ENCODE measurements around the gene ARF1.

The ARF1 gene

DNA sequence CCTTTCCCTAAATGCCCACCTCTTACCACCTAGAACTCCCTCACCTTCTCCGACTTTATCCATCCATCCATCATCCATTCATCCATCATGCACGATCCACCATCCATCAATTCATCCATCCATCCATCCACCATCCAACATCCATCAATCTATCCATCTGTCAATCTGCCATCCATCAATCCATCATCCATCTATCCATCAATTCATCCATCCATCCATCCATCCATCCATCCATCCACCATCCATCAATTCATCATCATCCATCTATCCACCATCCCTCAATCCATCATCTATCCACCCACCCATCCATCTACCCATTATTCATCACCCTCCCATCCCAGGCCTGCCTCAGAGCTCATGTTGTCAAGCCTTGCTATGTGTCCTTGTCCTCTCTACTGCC lies 41.2 kb upstream of the ARF1 start:
- H3K27me3 ChIP-seq (ENCODE audit: control insufficient read depth, insufficient read depth, low read length), result peaks cover 83% of the 10 kb centered on the region
- no peak overlapping the region for H3K9ac ChIP-seq (ENCODE audit: low read depth, low read length)

DNA sequence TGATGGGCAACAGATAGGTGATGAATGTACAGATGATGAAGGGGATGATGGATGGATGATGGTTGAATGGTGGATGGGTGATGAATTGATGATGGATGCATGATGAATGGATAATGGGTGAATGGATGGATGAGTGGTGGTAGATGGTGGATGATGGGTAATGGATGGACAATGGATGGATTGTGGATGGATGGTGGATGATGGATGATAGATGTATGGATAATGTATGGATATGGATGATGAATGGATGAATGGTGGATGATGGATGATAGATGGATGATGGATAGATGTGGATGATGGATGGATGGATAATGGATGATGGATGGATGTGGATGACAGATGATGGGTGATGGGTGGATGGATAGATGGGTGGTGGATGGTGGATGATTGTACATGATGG lies 40.0 kb upstream of the ARF1 start:
- peaks cover 71% of the 10 kb centered on the region for H3K27me3 ChIP-seq (ENCODE audit: control insufficient read depth, insufficient read depth, low read length)
- H3K4me3 ChIP-seq (ENCODE audit: low read depth, low read length), result no peak overlapping the region
- H3K36me3 ChIP-seq (ENCODE audit: control insufficient read depth, insufficient read depth, low read length), result no peaks in the 10 kb centered on the region
- H3K27ac ChIP-seq (ENCODE audit: low read depth, low read length), result no peak overlapping the region
- no peaks in the 10 kb centered on the region for H3K9me3 ChIP-seq (ENCODE audit: control insufficient read depth, insufficient read depth, low read length)
- H3K9ac ChIP-seq (ENCODE audit: low read depth, low read length), result no peak overlapping the region
- peaks cover 3% of the 10 kb centered on the region; the same call in 1 of the 2 replicates for H3K4me1 ChIP-seq (ENCODE audit: control insufficient read depth, insufficient read depth, low read length)

More for the DNA sequence above, 41.2 kb upstream of the ARF1 start:
- Histone ChIP-seq H3K9me3 (ENCODE audit: control insufficient read depth, insufficient read depth, low read length) (no peaks in the 10 kb centered on the region), H3K36me3 (ENCODE audit: control insufficient read depth, insufficient read depth, low read length) (no peaks in the 10 kb centered on the region), H3K4me3 (ENCODE audit: low read depth, low read length) (no peak overlapping the region), H3K27ac (ENCODE audit: low read depth, low read length) (no peak overlapping the region), H3K4me1 (ENCODE audit: control insufficient read depth, insufficient read depth, low read length) (peaks cover 3% of the 10 kb centered on the region; the same call in 1 of the 2 replicates)

- H3K9me3 ChIP-seq (ENCODE audit: control insufficient read depth, insufficient read depth, low read length), result no peaks in the 10 kb centered on the region
- H3K36me3 ChIP-seq (ENCODE audit: control insufficient read depth, insufficient read depth, low read length), result no peaks in the 10 kb centered on the region
- no peak overlapping the region for H3K4me3 ChIP-seq (ENCODE audit: low read depth, low read length)
- peaks cover under 1% of the 10 kb centered on the region; the same call in 1 of the 2 replicates for H3K4me1 ChIP-seq (ENCODE audit: control insufficient read depth, insufficient read depth, low read length)
- H3K27me3 ChIP-seq (ENCODE audit: control insufficient read depth, insufficient read depth, low read length), result peaks cover 63% of the 10 kb centered on the region
- no peak overlapping the region for H3K9ac ChIP-seq (ENCODE audit: low read depth, low read length)
- no peak overlapping the region for H3K27ac ChIP-seq (ENCODE audit: low read depth, low read length)
Observed at GRCh38 chr1:228043281-228043848, 39.1 kb upstream of the ARF1 start.

DNA sequence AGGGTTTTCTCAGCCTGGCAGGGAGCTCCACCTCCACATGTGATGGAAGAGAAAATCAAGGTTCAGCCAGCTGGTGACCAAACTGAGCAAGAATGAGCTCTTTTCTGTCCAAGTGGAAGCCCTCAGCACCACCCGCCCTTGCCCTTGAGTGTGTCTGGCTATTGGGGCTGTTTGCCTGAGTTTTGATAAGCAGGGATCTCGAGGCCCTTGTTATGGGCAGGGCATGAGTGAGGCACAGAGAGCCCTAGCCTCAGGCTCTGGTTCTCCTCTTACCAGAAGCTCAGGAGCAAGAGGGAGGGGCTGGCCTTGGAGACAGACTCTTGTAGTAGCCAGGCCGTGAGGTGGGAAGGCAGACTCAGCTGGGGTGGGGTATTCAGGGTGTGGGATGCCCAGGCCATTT lies 37.5 kb upstream of the ARF1 start:
- no peaks in the 10 kb centered on the region for H3K9me3 ChIP-seq (ENCODE audit: control insufficient read depth, insufficient read depth, low read length)
- H3K27me3 ChIP-seq (ENCODE audit: control insufficient read depth, insufficient read depth, low read length), result peaks cover 56% of the 10 kb centered on the region
- H3K36me3 ChIP-seq (ENCODE audit: control insufficient read depth, insufficient read depth, low read length), result no peaks in the 10 kb centered on the region
- H3K27ac ChIP-seq (ENCODE audit: low read depth, low read length), result no peak overlapping the region
- no peak overlapping the region for H3K4me3 ChIP-seq (ENCODE audit: low read depth, low read length)
- H3K9ac ChIP-seq (ENCODE audit: low read depth, low read length), result no peak overlapping the region
- no peaks in the 10 kb centered on the region for H3K4me1 ChIP-seq (ENCODE audit: control insufficient read depth, insufficient read depth, low read length)

DNA sequence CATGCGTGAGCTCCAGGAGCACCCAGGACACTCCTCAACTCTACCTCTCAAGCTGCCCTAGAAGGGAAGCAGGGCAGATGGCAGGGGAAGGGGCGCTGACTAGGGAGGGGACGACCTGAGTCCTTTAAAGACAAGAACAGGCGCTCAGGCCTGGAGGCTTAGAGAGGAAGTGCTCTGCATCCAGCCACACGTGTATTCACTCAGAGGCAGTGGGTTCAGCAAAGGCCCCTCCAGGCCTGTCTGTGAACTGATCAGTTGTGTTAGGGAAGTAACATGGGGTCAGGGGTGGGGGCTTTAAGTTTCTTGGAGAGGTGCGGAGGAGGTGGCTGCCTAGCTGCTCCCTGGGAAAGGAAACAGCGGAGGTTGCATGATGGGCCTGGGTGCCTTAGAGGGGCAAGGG lies 37.1 kb upstream of the ARF1 start:
- Histone ChIP-seq H3K27me3 (ENCODE audit: control insufficient read depth, insufficient read depth, low read length) (peaks cover 52% of the 10 kb centered on the region), H3K27ac (ENCODE audit: low read depth, low read length) (no peak overlapping the region), H3K4me1 (ENCODE audit: control insufficient read depth, insufficient read depth, low read length) (no peaks in the 10 kb centered on the region)

GRCh38 chr1:228045871-228046270 lies 36.6 kb upstream of the ARF1 start:
- H3K27ac ChIP-seq (ENCODE audit: low read depth, low read length), result no peak overlapping the region
- H3K4me3 ChIP-seq (ENCODE audit: low read depth, low read length), result no peak overlapping the region
- peaks cover 54% of the 10 kb centered on the region for H3K27me3 ChIP-seq (ENCODE audit: control insufficient read depth, insufficient read depth, low read length)
- no peaks in the 10 kb centered on the region for H3K9me3 ChIP-seq (ENCODE audit: control insufficient read depth, insufficient read depth, low read length)
- H3K9ac ChIP-seq (ENCODE audit: low read depth, low read length), result no peak overlapping the region
- H3K36me3 ChIP-seq (ENCODE audit: control insufficient read depth, insufficient read depth, low read length), result no peaks in the 10 kb centered on the region
- no peaks in the 10 kb centered on the region for H3K4me1 ChIP-seq (ENCODE audit: control insufficient read depth, insufficient read depth, low read length)

More for the DNA sequence above, 37.1 kb upstream of the ARF1 start:
- Histone ChIP-seq H3K4me3 (ENCODE audit: low read depth, low read length) (no peak overlapping the region), H3K36me3 (ENCODE audit: control insufficient read depth, insufficient read depth, low read length) (no peaks in the 10 kb centered on the region), H3K9me3 (ENCODE audit: control insufficient read depth, insufficient read depth, low read length) (no peaks in the 10 kb centered on the region), H3K9ac (ENCODE audit: low read depth, low read length) (no peak overlapping the region)

DNA sequence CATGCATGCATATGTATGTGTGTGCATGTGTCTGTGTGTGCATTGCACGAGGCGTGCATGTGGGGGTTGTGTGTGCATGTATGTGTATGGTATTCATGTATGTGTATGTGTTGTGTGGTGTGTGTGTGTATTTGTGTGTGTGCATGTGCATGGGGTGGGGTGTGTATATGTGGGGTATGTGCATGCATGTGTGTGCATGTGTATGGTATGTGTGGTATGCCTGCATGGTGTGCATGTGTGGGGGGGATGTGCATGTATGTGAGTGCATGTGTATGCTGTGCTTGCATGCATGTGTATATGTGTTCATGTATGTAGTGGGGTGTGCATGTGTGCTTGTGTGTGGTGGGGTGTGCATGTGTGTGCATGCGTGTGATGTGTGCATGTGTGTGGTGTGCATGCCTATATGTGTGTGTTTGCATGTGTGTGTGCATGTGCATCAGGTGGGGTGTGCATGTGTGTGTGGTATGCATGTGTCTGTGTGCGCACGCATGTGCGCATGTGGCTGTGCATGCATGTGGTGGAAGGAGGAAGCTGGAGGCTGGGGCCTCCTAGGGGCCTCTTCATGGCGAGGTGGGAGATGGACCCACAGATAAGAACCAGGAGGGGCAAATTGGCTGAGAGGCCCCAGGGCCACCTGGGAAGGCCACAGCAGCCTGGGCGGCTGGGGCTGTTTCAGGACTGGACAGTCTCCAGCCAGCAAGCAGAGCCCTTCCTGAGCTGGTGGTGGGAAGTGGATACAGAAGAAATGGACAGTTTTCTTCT lies 35.9 kb upstream of the ARF1 start:
- H3K27me3 ChIP-seq (ENCODE audit: control insufficient read depth, insufficient read depth, low read length), result peaks cover 53% of the 10 kb centered on the region
- H3K36me3 ChIP-seq (ENCODE audit: control insufficient read depth, insufficient read depth, low read length), result no peaks in the 10 kb centered on the region
- no peaks in the 10 kb centered on the region for H3K4me1 ChIP-seq (ENCODE audit: control insufficient read depth, insufficient read depth, low read length)
- H3K9ac ChIP-seq (ENCODE audit: low read depth, low read length), result no peak overlapping the region
- no peak overlapping the region for H3K27ac ChIP-seq (ENCODE audit: low read depth, low read length)
- H3K4me3 ChIP-seq (ENCODE audit: low read depth, low read length), result no peak overlapping the region
- no peaks in the 10 kb centered on the region for H3K9me3 ChIP-seq (ENCODE audit: control insufficient read depth, insufficient read depth, low read length)

GRCh38 chr1:228047183-228047466 lies 35.4 kb upstream of the ARF1 start:
- no peaks in the 10 kb centered on the region for H3K4me1 ChIP-seq (ENCODE audit: control insufficient read depth, insufficient read depth, low read length)
- H3K27me3 ChIP-seq (ENCODE audit: control insufficient read depth, insufficient read depth, low read length), result peaks cover 54% of the 10 kb centered on the region
- H3K27ac ChIP-seq (ENCODE audit: low read depth, low read length), result no peak overlapping the region
- H3K4me3 ChIP-seq (ENCODE audit: low read depth, low read length), result no peak overlapping the region
- H3K36me3 ChIP-seq (ENCODE audit: control insufficient read depth, insufficient read depth, low read length), result no peaks in the 10 kb centered on the region
- H3K9ac ChIP-seq (ENCODE audit: low read depth, low read length), result no peak overlapping the region
- H3K9me3 ChIP-seq (ENCODE audit: control insufficient read depth, insufficient read depth, low read length), result no peaks in the 10 kb centered on the region

GRCh38 chr1:228048120-228048519 lies 34.4 kb upstream of the ARF1 start:
- Histone ChIP-seq H3K9ac (ENCODE audit: low read depth, low read length) (no peak overlapping the region), H3K27me3 (ENCODE audit: control insufficient read depth, insufficient read depth, low read length) (peaks cover 53% of the 10 kb centered on the region), H3K4me1 (ENCODE audit: control insufficient read depth, insufficient read depth, low read length) (no peaks in the 10 kb centered on the region)

GRCh38 chr1:228048659-228049298 lies 33.7 kb upstream of the ARF1 start:
- H3K27me3 ChIP-seq (ENCODE audit: control insufficient read depth, insufficient read depth, low read length), result peaks cover 52% of the 10 kb centered on the region
- H3K4me1 ChIP-seq (ENCODE audit: control insufficient read depth, insufficient read depth, low read length), result no peaks in the 10 kb centered on the region
- no peaks in the 10 kb centered on the region for H3K9me3 ChIP-seq (ENCODE audit: control insufficient read depth, insufficient read depth, low read length)
- H3K36me3 ChIP-seq (ENCODE audit: control insufficient read depth, insufficient read depth, low read length), result no peaks in the 10 kb centered on the region
- H3K4me3 ChIP-seq (ENCODE audit: low read depth, low read length), result no peak overlapping the region
- no peak overlapping the region for H3K9ac ChIP-seq (ENCODE audit: low read depth, low read length)
- no peak overlapping the region for H3K27ac ChIP-seq (ENCODE audit: low read depth, low read length)

More at GRCh38 chr1:228048120-228048519, 34.4 kb upstream of the ARF1 start:
- no peak overlapping the region for H3K27ac ChIP-seq (ENCODE audit: low read depth, low read length)
- no peak overlapping the region for H3K4me3 ChIP-seq (ENCODE audit: low read depth, low read length)
- H3K36me3 ChIP-seq (ENCODE audit: control insufficient read depth, insufficient read depth, low read length), result no peaks in the 10 kb centered on the region
- H3K9me3 ChIP-seq (ENCODE audit: control insufficient read depth, insufficient read depth, low read length), result no peaks in the 10 kb centered on the region

DNA sequence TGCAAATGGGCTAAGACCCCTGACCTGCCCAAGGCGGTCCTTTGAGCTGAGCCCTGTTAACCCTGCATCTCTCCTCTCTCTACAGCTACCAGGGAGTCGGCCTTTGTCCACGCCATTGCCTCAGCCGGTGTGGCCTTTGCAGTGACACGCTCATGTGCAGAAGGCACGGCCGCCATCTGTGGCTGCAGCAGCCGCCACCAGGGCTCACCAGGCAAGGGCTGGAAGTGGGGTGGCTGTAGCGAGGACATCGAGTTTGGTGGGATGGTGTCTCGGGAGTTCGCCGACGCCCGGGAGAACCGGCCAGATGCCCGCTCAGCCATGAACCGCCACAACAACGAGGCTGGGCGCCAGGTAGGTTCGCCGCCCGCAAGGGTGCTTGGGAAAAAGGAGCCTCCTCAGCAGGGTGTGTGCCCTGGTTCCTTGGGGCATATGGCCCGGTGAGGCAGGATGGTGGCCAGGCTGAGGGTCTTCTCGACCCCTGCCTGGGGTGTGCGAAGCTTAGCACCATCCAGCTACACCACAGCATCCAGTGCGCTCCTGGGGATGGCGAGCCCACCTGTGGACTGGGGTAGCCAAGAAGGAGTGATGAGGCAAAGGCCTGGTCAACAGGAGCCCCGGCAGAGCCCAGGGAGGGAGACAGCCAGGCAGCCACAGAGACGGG lies 31.8 kb upstream of the ARF1 start:
- H3K9ac ChIP-seq (ENCODE audit: low read depth, low read length), result no peak overlapping the region
- H3K9me3 ChIP-seq (ENCODE audit: control insufficient read depth, insufficient read depth, low read length), result no peaks in the 10 kb centered on the region
- no peak overlapping the region for H3K27ac ChIP-seq (ENCODE audit: low read depth, low read length)
- no peaks in the 10 kb centered on the region for H3K4me1 ChIP-seq (ENCODE audit: control insufficient read depth, insufficient read depth, low read length)
- H3K27me3 ChIP-seq (ENCODE audit: control insufficient read depth, insufficient read depth, low read length), result peaks cover 44% of the 10 kb centered on the region
- no peak overlapping the region for H3K4me3 ChIP-seq (ENCODE audit: low read depth, low read length)
- no peaks in the 10 kb centered on the region for H3K36me3 ChIP-seq (ENCODE audit: control insufficient read depth, insufficient read depth, low read length)
